ENCODE measurements around the gene DYSF. TPM values are rescaled to one million over a fixed set of nuclear protein-coding genes. Genes with fewer than 3 reads are reported as not detected.

The DYSF gene
- total and polyA plus RNA-seq, 2 donors (not counting 1 experiment from before 2014, with no cell fraction given) = 0.17 to 0.43 TPM

- no peaks in the 10 kb centered on the region for H3K4me1 Mint-ChIP-seq
- ChIA-PET CTCF (interaction anchor here (2.0 kb wide), 1 partner anchor 971 kb away, joined by 8 read pairs; no protein-coding TSS in a partner anchor), POLR2A (no interaction called here)
- Histone ChIP-seq H3K36me3 (replicated peaks in 1 of 2; ENCODE audit: control extremely low read depth in 1 of 2, control insufficient read depth in 1 of 2, extremely low read depth in 1 of 2, insufficient read depth in 2 of 2, low read length in 1 of 2) (no peaks in the 10 kb centered on the region), H3K27me3 (replicated peaks in 1 of 4; ENCODE audit: control extremely low read depth in 1 of 4, control insufficient read depth in 3 of 4, insufficient read depth in 4 of 4, low read length in 3 of 4) (peaks cover 0 to 10% (median 0%) of the 10 kb centered on the region in 4 experiments), H3K27ac (ENCODE audit: low read length in 2 of 2) (no peak overlapping the region), H3K9ac (ENCODE audit: low read length) (no peak overlapping the region), H2AFZ (ENCODE audit: insufficient read depth, low read depth, low read length, poor library complexity, severe bottlenecking) (no peak overlapping the region), H3K4me1 (ENCODE audit: control insufficient read depth in 2 of 2, insufficient read depth in 2 of 2, low read length in 2 of 2) (no peaks in the 10 kb centered on the region), H3K9me3 (ENCODE audit: control extremely low read depth in 1 of 3, control insufficient read depth in 2 of 3, insufficient read depth in 1 of 3, low read length in 2 of 3) (no peaks in the 10 kb centered on the region), H3K4me3 (ENCODE audit: control extremely low read depth in 1 of 5, extremely low read depth in 1 of 5, insufficient read depth in 1 of 5, low read depth in 2 of 5, low read length in 4 of 5) (no peak overlapping the region), H3K79me2 (ENCODE audit: control insufficient read depth, insufficient read depth, low read length) (no peaks in the 10 kb centered on the region), H3K4me2 (replicated peaks; ENCODE audit: low read depth, low read length, poor library complexity, severe bottlenecking) (no peak overlapping the region), H4K20me1 (ENCODE audit: control insufficient read depth, insufficient read depth, low read length, poor library complexity, severe bottlenecking) (no peaks in the 10 kb centered on the region)
- H3K4me3 Mint-ChIP-seq = no peak overlapping the region
- ATAC-seq (ENCODE audit: low read depth) = no peak
- no peaks in the 10 kb centered on the region for H3K9me3 Mint-ChIP-seq (ENCODE audit: insufficient read depth)
- whole genome bisulfite sequencing (ENCODE audit: insufficient coverage) = 70% methylated on average over 11 of the region's 12 CpGs
- intact Hi-C loops (cut with micrococcal nuclease) = no loop called here
- TF ChIP-seq EZH2 (IDR thresholded peaks at IDR 0.05; ENCODE audit: borderline replicate concordance, insufficient read depth, low read depth, low read length, poor library complexity, severe bottlenecking) (no peak), CTCF (IDR thresholded peaks at IDR 0.05) (no peak)
- H3K27ac Mint-ChIP-seq = no peak overlapping the region
- no peak for DNase-seq
- peaks cover 15% of the 10 kb centered on the region for H3K27me3 Mint-ChIP-seq
Observed at GRCh38 chr2:71608441-71608840, 155.1 kb downstream of the DYSF start.

GRCh38 chr2:71609029-71609428 lies 155.7 kb downstream of the DYSF start:
- no peak overlapping the region for H3K27ac ChIP-seq (ENCODE audit: low read length in 2 of 2)
- no peak overlapping the region for H2AFZ ChIP-seq (ENCODE audit: insufficient read depth, low read depth, low read length, poor library complexity, severe bottlenecking)
- no peak overlapping the region for H3K9ac ChIP-seq (ENCODE audit: low read length)
- TF ChIP-seq CTCF (IDR thresholded peaks at IDR 0.05) (no peak), EZH2 (IDR thresholded peaks at IDR 0.05; ENCODE audit: borderline replicate concordance, insufficient read depth, low read depth, low read length, poor library complexity, severe bottlenecking) (no peak)
- H3K4me2 ChIP-seq (replicated peaks; ENCODE audit: low read depth, low read length, poor library complexity, severe bottlenecking) = no peak overlapping the region
- 0% methylated on average over 1 of the region's 1 CpG for WGBS (ENCODE audit: insufficient coverage)
- H3K36me3 ChIP-seq (replicated peaks in 1 of 2; ENCODE audit: control extremely low read depth in 1 of 2, control insufficient read depth in 1 of 2, extremely low read depth in 1 of 2, insufficient read depth in 2 of 2, low read length in 1 of 2) = no peaks in the 10 kb centered on the region
- DNase-seq = no peak
- H3K9me3 ChIP-seq (ENCODE audit: control extremely low read depth in 1 of 3, control insufficient read depth in 2 of 3, insufficient read depth in 1 of 3, low read length in 2 of 3) = no peaks in the 10 kb centered on the region
- no peak for ATAC-seq (ENCODE audit: low read depth)
- ChIA-PET POLR2A (no interaction called here), CTCF (interaction anchor here (1.7 to 2.0 kb wide), 2 partner anchors 11 to 971 kb away, joined by 4 to 8 read pairs; no protein-coding TSS in a partner anchor)
- Mint-ChIP-seq H3K9me3 (ENCODE audit: insufficient read depth) (no peaks in the 10 kb centered on the region), H3K4me3 (no peak overlapping the region), H3K27me3 (peaks cover 15% of the 10 kb centered on the region), H3K4me1 (no peaks in the 10 kb centered on the region), H3K27ac (no peak overlapping the region)
- no peaks in the 10 kb centered on the region for H3K4me1 ChIP-seq (ENCODE audit: control insufficient read depth in 2 of 2, insufficient read depth in 2 of 2, low read length in 2 of 2)
- H4K20me1 ChIP-seq (ENCODE audit: control insufficient read depth, insufficient read depth, low read length, poor library complexity, severe bottlenecking) = no peaks in the 10 kb centered on the region
- peaks cover 0 to 7% (median 0%) of the 10 kb centered on the region in 4 experiments for H3K27me3 ChIP-seq (replicated peaks in 1 of 4; ENCODE audit: control extremely low read depth in 1 of 4, control insufficient read depth in 3 of 4, insufficient read depth in 4 of 4, low read length in 3 of 4)
- intact Hi-C loops (cut with micrococcal nuclease) = no loop called here
- no peaks in the 10 kb centered on the region for H3K79me2 ChIP-seq (ENCODE audit: control insufficient read depth, insufficient read depth, low read length)
- no peak overlapping the region for H3K4me3 ChIP-seq (ENCODE audit: control extremely low read depth in 1 of 5, extremely low read depth in 1 of 5, insufficient read depth in 1 of 5, low read depth in 2 of 5, low read length in 4 of 5)

Measured in B cell (primary cell).